Fibroblast of mammary gland (primary cell): Measurements from ENCODE around the gene KCNJ6.
A peak's percentile ranks its signal among the peaks of the same experiment; 100 is the strongest.
"Not testable (repeated sequence)": the region's sequence is repeated elsewhere in the genome, so short reads cannot be mapped to it uniquely, and the experiment has no call there.

Experiments
- DNase-seq: peaks from one replicate; pipeline ENCODE4 v3.0.0-alpha.2; 2010; ENCODE audit warnings: low read depth
- H3K4me3 ChIP-seq: 2 replicates; pipeline ENCODE4 v1.5.1; 2011; ENCODE audit warnings: low read depth, mild to moderate bottlenecking, low read length, moderate library complexity; ENCODE audit not compliant: control insufficient read depth
- TF ChIP-seq, protein P1 (sequence below): conservative IDR thresholded peaks from 2 replicates; pipeline ENCODE4 v1.5.1; 2011; ENCODE audit warnings: low read depth, low read length, inconsistent platforms; ENCODE audit not compliant: control insufficient read depth, insufficient read depth

KCNJ6 gene

DNA sequence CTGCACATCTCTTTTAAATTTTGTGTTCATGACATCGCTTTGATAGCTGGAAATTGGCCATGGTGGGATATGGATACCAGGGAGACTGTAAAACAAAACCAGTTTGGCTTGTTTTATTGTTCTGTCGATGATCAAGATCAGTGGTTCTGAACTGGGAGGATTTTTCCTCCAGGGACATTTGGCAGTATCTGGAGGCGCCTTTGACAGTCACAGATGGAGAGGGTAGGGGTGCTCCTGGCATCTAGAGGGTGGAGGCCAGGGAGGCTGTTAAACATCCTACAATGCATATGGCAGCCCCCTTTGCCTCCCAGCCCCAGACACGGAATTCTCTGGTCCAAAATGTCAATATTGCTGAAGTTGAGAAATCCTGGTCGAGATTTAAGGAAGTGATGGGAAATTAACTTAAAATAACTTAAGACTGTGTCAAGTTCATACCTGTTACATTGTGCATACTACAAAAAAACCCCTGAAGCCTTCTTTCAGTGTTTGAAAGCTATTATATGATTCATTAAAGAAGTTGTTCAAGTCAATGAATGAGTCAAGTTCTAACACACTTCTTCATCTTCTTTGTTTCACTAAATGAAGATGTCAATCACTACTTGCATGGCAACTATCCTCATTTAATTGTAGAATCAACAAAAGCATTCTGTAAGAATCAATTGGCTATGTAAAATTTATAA is 150.9 kb downstream of the KCNJ6 start:
- no peak overlapping the region for H3K4me3 ChIP-seq
- TF ChIP-seq, protein P1, sequence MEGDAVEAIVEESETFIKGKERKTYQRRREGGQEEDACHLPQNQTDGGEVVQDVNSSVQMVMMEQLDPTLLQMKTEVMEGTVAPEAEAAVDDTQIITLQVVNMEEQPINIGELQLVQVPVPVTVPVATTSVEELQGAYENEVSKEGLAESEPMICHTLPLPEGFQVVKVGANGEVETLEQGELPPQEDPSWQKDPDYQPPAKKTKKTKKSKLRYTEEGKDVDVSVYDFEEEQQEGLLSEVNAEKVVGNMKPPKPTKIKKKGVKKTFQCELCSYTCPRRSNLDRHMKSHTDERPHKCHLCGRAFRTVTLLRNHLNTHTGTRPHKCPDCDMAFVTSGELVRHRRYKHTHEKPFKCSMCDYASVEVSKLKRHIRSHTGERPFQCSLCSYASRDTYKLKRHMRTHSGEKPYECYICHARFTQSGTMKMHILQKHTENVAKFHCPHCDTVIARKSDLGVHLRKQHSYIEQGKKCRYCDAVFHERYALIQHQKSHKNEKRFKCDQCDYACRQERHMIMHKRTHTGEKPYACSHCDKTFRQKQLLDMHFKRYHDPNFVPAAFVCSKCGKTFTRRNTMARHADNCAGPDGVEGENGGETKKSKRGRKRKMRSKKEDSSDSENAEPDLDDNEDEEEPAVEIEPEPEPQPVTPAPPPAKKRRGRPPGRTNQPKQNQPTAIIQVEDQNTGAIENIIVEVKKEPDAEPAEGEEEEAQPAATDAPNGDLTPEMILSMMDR, result no peak
- DNase-seq, result no peak

DNA sequence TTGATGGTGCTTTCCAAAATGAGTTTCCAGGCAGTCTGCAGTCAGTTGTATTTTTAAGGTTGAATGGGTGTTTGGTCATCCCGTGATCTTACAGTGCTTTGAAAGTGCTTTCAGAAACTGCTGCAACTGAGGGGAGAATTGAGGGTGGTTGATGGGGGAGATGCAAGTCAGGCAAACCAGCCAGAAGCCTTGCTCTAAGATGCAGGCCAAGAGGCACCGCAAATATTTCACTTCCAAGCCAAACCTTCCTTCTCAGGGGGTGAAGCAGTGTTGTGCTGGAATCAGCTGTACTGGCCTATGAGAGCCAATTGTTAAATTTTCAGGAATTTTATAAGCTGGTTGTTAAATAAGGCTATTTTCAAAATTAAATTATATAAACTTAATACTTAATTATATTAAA is 151.6 kb downstream of the KCNJ6 start:
- TF ChIP-seq, protein P1, result no peak
- H3K4me3 ChIP-seq, result no peak overlapping the region
- DNase-seq, result no peak

DNA sequence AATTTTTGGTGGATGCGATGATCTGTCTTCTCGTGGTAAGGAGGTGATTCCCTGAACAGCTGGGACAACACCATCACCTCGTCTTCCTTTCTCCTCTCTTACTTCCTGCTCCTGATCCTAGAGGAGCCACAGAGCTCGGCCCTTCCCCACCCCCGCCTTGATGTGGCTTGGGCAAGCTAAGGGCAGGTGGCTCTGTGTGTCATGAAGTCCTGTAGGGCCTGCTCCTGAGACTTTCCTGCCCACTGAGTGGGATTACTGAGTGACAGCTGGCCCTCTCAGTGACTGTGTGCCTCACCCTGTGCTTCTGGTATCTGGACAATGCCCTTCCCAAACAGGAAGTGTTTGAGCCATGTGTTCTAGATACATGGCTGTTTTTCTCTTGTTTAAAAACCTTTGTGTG is 153.0 kb downstream of the KCNJ6 start:
- TF ChIP-seq, protein P1, result no peak
- H3K4me3 ChIP-seq, result no peak overlapping the region
- DNase-seq, result no peak

DNA sequence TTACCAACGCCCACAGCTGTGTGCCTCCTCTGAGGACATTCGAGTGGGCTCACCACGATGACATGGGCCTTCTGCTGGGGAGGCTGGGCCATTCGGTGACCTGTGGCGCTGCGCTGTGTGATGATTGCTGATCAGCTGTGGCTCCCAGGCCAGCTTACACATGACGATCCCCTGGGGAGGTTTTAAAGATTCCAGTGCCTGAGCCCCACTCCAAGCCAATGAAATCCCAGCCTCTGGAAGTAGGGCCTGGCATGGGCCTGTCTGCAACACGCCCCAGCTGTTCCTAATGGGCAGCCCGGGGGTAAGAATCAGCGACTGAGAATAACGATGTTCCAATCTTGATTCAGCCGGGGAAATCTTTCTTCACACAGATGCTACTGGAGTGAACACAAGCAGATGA is 153.7 kb downstream of the KCNJ6 start:
- no peak overlapping the region for H3K4me3 ChIP-seq
- DNase-seq, result no peak
- TF ChIP-seq, protein P1, result no peak

DNA sequence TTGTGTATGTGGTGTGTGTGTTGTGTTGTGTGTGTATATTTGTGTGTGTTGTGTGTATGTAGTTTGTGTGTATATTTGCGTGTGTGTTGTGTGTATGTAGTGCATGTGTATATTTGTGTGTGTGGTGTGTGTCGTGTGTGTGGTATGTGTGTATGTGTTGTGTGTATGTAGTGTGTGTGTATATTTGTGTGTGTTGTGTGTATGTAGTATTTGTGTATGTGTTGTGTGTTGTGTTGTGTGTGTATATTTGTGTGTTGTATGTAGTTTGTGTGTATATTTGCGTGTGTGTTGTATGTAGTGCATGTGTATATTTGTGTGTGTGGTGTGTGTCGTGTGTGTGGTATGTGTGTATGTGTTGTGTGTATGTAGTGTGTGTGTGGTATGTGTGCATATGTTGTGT is 154.9 kb downstream of the KCNJ6 start:
- H3K4me3 ChIP-seq, DNase-seq: not testable (repeated sequence)

DNA sequence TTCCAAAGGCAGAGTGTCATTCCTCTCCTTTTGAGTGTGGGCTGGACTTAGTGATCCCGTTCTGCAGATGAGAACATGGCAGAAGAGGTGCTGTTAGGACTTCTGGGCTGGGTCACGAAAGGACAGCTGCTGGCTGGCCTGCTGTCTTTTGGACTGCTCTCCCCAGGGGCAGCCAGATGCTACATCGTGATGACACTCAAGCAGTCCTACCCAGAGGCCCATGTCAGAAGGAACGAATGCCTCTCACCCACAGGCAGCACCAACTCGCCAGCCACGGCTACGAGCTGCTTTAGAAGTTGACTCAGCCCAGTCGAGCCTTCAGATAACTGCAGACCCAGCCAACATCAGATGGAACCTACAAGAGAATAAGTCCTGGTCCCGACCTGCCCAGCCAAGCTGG is 156.5 kb downstream of the KCNJ6 start:
- DNase-seq, result no peak
- TF ChIP-seq, protein P1, result no peak
- no peak overlapping the region for H3K4me3 ChIP-seq

DNA sequence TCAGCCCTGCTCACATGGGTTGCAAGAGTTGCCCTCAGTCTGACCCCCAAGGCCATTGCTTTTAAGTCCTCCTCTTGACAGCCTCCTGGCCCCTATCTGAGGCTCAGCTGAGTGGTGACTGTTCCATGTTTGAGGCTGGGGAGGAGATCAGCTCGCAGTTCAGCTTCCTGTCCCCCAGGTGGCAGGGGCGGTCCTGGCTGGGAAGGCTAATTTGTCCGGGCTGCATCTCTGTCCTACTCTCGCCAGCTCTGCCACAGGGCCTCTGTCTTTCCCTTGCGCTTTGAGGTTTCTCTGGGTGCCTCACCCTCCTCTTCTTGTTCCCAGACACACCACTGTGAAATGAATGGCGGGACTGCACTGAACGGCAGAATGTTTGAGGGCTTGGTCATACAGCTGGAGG is 157.3 kb downstream of the KCNJ6 start:
- peak; percentile 30 for DNase-seq
- H3K4me3 ChIP-seq, result no peak overlapping the region
- TF ChIP-seq, protein P1, result peak; percentile 44
